HG03354 (cell line): ENCODE measurements around the gene HCLS1.
"Not testable (repeated sequence)": the region's sequence is repeated elsewhere in the genome, so short reads cannot be mapped to it uniquely, and the experiment has no call there.

Experiments
- ATAC-seq: cut with Tn5 transposase; IDR thresholded peaks from one replicate; pipeline ENCODE4 v1.9.1; 2021; ENCODE audit warnings: mild to moderate bottlenecking; ENCODE audit not compliant: unreplicated experiment, poor library complexity, severe bottlenecking

The HCLS1 gene

GRCh38 chr3:121601212-121601812 lies 59.4 kb downstream of the HCLS1 start:
- no peak for ATAC-seq

- ATAC-seq: not testable (repeated sequence)
Observed at GRCh38 chr3:121599900-121600299, 60.8 kb downstream of the HCLS1 start.

GRCh38 chr3:121598564-121598963 lies 62.1 kb downstream of the HCLS1 start:
- no peak for ATAC-seq

- ATAC-seq: no peak
Observed at GRCh38 chr3:121595765-121596406, 64.8 kb downstream of the HCLS1 start.

- ATAC-seq: no peak
Observed at GRCh38 chr3:121594850-121595249, 65.9 kb downstream of the HCLS1 start.

GRCh38 chr3:121593806-121594205 lies 66.9 kb downstream of the HCLS1 start:
- ATAC-seq: not testable (repeated sequence)

- ATAC-seq: peak; percentile 91
Observed at GRCh38 chr3:121592856-121593702, 67.6 kb downstream of the HCLS1 start, which contains the start of gene FBXO40. FBXO40 (plus strand) TSS chr3:121593379; CDS start chr3:121620576, 27,197 bp downstream.

- no peak for ATAC-seq
Observed at GRCh38 chr3:121584418-121584817, 76.3 kb downstream of the HCLS1 start.

GRCh38 chr3:121581691-121582090 lies 79.0 kb downstream of the HCLS1 start:
- no peak for ATAC-seq
